Suprapubic skin (tissue), 4 donors: ENCODE measurements around the gene ZNF837.

ENCODE experiments used
- CTCF ChIP-seq, 2 donors: fragments of 200-600 bp in 1 of 2; fragments of 450-650 bp in 1 of 2; sonication (generic) in 1 of 2; IDR thresholded peaks; one replicate each; pipeline ENCODE4 v1.5.1; 2016 to 2019; ENCODE audit warnings: antibody characterized with exemption in 2 of 2, mild to moderate bottlenecking in 1 of 2, moderate library complexity in 1 of 2
- POLR2A ChIP-seq, 2 donors: fragments of 450-650 bp; IDR thresholded peaks; one replicate each; pipeline ENCODE4 v1.6.1; 2017; ENCODE audit warnings: antibody characterized with exemption in 2 of 2, mild to moderate bottlenecking in 2 of 2, moderate library complexity in 2 of 2
- POLR2AphosphoS5 ChIP-seq, 3 donors: sonication (generic); formaldehyde crosslinking; IDR thresholded peaks; one replicate each; pipeline ENCODE4 v1.6.1; 2017; ENCODE audit warnings: antibody characterized with exemption in 3 of 3

GRCh38 chr19:58367698-58368454 lies 13.0 kb downstream of the ZNF837 start:
- no peak for TF ChIP-seq CTCF (IDR thresholded peaks at IDR 0.05)
- TF ChIP-seq POLR2A (IDR thresholded peaks at IDR 0.05) = no peak
- TF ChIP-seq POLR2AphosphoS5 (IDR thresholded peaks at IDR 0.05) = no peak
